ENCODE data around the gene ANO5. TPM values are rescaled to one million over a fixed set of nuclear protein-coding genes. Genes with fewer than 3 reads are reported as not detected.

The ANO5 gene
- total and polyA plus RNA-seq, 9 donors: 0.48 to 3.7 (median 1.6) TPM

- no peak for TF ChIP-seq CTCF (IDR thresholded peaks at IDR 0.05)
- TF ChIP-seq EP300 (IDR thresholded peaks at IDR 0.05): no peak
- no peak for TF ChIP-seq POLR2A (IDR thresholded peaks at IDR 0.05)
- Histone ChIP-seq H3K27me3 (peaks cover 3% of the 10 kb centered on the region), H3K36me3 (no peaks in the 10 kb centered on the region), H3K4me1 (ENCODE audit: insufficient read depth) (no peaks in the 10 kb centered on the region), H3K4me3 (no peak overlapping the region), H3K27ac (no peak overlapping the region), H3K9me3 (no peaks in the 10 kb centered on the region)
- 74 to 82% (median 79%) methylated on average over 3 of the region's 3 CpGs for WGBS, 3 donors
- no peak for DNase-seq
- intact Hi-C loops (cut with DNase I): no loop called here
Measured at GRCh38 chr11:22208151-22208858, 15.4 kb downstream of the ANO5 start.

- no peaks in the 10 kb centered on the region for H3K9me3 ChIP-seq
- no peak overlapping the region for H3K4me3 ChIP-seq
- TF ChIP-seq CTCF (IDR thresholded peaks at IDR 0.05): no peak
- no peak for TF ChIP-seq EP300 (IDR thresholded peaks at IDR 0.05)
- TF ChIP-seq POLR2A (IDR thresholded peaks at IDR 0.05): no peak
- intact Hi-C loops (cut with DNase I): no loop called here
- H3K27me3 ChIP-seq: peaks cover 3% of the 10 kb centered on the region
- H3K4me1 ChIP-seq (ENCODE audit: insufficient read depth): no peaks in the 10 kb centered on the region
- no peaks in the 10 kb centered on the region for H3K36me3 ChIP-seq
- DNase-seq: no peak
- no peak overlapping the region for H3K27ac ChIP-seq
Measured at GRCh38 chr11:22216940-22217339, 24.1 kb downstream of the ANO5 start.

GRCh38 chr11:22221143-22221542 is 28.3 kb downstream of the ANO5 start:
- Histone ChIP-seq H3K4me1 (ENCODE audit: insufficient read depth) (no peaks in the 10 kb centered on the region), H3K36me3 (no peaks in the 10 kb centered on the region), H3K9me3 (no peaks in the 10 kb centered on the region), H3K4me3 (no peak overlapping the region), H3K27me3 (no peaks in the 10 kb centered on the region), H3K27ac (no peak overlapping the region)
- 93 to 96% (median 95%) methylated on average over 3 of the region's 3 CpGs for WGBS, 3 donors
- DNase-seq: no peak
- intact Hi-C loops (cut with DNase I): no loop called here
- TF ChIP-seq CTCF (IDR thresholded peaks at IDR 0.05) (no peak), EP300 (IDR thresholded peaks at IDR 0.05) (no peak), POLR2A (IDR thresholded peaks at IDR 0.05) (no peak)

- no peak for DNase-seq
- WGBS, 3 donors: 40 to 65% (median 51%) methylated on average over 4 of the region's 4 CpGs
Measured at GRCh38 chr11:22225190-22225589, 32.3 kb downstream of the ANO5 start.

More at GRCh38 chr11:22225190-22225589, 32.3 kb downstream of the ANO5 start:
- TF ChIP-seq POLR2A (IDR thresholded peaks at IDR 0.05): no peak
- no peak for TF ChIP-seq CTCF (IDR thresholded peaks at IDR 0.05)
- intact Hi-C loops (cut with DNase I): no loop called here
- Histone ChIP-seq H3K36me3 (no peaks in the 10 kb centered on the region), H3K4me3 (no peak overlapping the region), H3K4me1 (ENCODE audit: insufficient read depth) (no peaks in the 10 kb centered on the region), H3K27me3 (no peaks in the 10 kb centered on the region), H3K9me3 (no peaks in the 10 kb centered on the region), H3K27ac (no peak overlapping the region)
